ENCODE measurements around the gene ZMAT5.
"Not testable (repeated sequence)": the region's sequence is repeated elsewhere in the genome, so short reads cannot be mapped to it uniquely, and the experiment has no call there.

ZMAT5 gene

DNA sequence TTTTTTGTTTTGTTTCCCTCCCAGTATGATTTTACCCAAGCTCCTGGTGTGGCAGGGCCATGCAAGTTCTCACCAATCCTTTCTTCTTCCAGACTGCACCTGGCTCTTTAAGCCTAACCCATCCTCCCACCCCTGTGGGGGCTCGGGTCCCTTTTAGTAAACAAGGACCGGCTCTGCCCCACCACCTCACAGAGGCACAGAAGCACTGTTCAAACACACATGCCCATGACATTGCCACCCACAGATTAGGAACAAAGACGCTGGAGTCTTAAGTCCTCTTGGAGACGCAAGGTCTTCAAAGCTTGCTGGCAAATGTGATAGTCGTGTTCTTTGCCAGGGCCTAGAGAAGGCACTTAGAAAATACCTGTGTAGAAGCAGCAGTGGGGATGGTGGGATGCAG, 19.2 kb upstream of the ZMAT5 start:
- no peak for DNase-seq (ENCODE audit: low spot score)

- no peak for DNase-seq (ENCODE audit: low spot score)
Measured at GRCh38 chr22:29784451-29785361, 17.9 kb upstream of the ZMAT5 start.

DNA sequence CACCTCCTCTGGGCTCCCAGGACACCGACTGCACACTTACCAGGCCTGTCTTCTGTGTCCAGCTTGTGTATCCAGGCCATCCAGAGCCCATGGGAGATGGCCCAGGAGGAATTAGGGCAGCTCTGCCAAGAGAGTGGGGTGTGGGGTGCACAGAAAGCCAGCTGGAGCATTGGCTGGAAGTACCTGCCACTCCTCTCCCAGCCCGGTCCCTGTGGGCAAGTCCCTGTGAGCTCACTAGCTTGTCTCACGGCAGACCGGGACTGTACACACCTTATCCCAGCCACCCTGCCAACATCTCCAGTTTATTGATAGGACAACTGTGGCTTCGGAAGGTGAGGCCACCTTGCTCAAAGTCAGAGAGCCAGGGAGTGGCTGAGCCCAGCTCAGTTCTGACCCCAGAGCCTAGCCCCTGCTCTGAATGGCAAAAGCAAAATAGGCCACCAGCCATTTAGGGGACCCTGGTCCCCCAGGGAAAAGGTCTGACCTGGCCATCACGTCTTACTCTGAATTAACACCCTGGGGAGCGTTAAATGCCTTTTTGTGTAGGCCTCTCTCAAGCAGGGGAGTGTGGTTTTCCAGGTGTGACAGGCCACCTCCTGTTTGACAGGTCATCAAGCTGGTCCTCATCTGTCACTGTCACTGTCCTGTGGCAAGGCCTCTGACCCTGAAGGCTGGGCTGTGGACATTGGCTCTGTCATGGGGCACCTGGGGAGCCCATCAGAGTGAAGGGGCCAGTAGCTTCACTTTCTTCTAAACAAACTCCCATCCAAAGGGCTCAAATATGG, 15.4 kb upstream of the ZMAT5 start:
- DNase-seq (ENCODE audit: low spot score) = no peak

DNA sequence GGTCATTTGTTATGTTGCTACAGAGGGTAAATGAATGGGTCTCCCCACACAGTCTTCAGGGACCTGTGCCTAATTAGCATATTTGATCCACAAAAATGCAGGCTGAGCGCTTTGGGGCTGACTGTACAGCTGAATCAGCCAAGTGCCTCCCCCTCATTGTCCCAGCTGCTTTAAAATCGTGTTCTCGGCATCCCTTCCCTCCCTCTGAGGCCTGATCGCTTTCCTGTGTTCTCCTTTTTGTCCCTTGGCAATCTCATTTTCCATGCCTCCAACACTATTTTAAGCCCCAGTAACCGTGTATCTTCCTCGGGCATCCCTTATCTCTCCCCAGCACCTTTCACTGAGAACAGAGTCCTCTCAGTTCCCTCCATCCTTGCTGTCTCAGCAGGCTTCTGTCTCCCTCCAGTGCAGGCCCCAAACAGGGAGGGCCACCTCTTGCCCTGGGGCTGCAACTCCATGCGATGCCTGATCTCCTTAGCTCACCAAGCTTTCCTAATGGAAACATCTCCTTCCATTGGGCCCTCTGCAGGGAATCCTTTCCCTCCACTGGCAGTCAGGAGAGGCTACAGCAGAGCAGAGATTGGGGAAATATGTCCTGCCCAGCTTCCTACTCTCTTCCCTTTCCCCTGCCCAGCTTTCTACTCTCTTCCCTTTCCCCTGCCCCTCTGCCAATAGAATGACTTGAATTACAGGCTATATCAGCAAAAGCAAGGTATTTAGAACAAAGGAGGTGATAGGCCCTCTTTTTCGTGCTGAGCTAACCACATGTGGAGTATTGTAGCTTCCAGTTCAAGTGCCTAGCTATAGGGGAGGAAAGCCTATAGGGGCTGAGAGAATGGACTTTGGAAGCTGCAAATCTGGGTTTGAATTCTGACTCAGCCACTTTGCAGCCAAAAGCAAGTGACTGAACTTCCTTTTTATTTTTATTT, 14.2 kb upstream of the ZMAT5 start:
- DNase-seq (ENCODE audit: low spot score) = no peak

DNA sequence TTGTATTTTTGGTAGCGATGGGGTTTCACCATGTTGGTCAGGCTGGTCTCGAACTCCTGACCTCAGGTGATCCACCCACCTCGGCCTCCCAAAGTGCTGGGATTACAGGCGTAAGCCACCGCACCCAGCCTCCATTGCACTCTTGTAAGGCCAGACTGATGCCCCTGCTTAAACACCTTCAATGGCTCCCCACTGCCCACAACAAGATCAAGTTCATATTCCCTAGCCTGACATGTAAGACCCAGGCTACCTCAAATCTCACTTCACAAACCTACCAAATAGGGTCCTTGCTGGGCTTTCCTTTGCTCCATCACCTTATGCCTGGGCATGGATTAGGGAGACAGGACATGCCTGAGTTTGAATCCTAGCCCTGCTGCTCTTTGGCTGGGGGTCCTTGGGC, 13.4 kb upstream of the ZMAT5 start:
- no peak for DNase-seq (ENCODE audit: low spot score)

DNA sequence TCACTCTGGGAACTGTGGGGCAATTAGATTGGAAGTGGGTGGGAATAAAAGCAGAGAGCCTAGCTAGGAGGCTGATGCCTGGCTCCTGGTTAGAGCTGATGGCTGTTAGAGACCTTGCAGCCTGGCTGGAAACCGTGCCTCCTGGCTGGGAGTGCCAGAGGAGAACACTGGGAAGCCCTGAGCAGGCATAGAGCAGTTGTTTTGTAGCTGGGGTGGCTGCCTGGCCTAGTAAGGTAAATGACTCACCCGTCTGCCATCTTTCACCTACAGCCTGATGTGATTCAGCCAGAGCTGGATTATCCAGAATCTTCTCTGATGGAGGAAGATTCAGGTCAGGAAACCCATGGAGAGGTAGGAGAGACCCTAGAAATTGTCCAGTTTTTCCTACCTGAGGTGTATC, 6.4 kb upstream of the ZMAT5 start:
- DNase-seq (ENCODE audit: low spot score) = no peak

DNA sequence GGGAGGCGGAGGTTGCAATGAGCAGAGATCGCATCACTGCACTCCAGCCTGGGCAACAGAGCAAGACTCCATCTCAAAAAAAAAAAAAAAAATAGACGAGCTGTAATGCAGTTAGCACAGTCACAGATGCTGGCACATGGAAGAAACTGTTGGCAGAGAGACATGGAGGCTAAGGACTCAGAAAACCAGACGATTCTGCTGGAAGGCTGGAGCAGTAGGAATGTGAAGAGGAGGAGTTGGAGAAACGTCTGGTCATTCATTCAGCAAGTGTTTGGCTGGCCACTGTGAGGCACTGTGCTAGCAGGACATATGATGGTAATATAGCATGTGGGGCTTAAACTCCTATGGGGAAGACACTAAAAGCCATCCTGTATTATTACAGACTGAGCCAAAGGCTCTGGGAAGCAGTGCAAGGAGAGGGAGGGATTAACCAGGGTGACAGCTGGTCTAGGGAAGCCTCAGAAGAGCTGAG, 5.4 kb upstream of the ZMAT5 start:
- no peak for DNase-seq (ENCODE audit: low spot score)

DNA sequence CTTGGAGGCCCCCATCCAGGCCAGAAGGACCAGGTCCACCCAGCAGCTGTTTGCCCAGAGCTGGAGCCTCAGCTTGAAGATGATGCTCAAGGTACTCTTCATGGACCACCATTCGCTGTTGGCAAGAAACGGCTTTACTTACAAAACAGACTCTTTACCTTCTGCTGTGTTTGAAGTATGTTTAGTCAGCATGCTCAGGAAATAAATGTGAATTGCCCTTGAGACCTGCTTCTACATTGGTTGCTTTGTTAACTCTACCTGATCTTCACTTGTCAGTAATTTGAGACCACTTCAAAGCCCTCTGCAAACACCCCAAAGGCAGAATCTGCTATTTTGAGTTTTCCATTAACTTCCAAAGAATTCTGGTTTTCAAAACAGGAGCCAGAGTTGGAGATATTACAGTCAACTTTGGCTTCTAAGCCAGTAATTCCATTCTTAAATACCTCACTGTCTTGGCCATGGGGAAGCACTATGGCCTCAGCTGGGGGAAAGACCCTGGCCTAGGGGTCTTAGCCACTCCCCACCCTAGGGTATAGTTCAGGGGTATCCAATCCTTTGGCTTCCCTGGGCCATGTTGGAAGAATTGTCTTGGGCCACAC, 3.0 kb upstream of the ZMAT5 start:
- DNase-seq (ENCODE audit: low spot score) = no peak

DNA sequence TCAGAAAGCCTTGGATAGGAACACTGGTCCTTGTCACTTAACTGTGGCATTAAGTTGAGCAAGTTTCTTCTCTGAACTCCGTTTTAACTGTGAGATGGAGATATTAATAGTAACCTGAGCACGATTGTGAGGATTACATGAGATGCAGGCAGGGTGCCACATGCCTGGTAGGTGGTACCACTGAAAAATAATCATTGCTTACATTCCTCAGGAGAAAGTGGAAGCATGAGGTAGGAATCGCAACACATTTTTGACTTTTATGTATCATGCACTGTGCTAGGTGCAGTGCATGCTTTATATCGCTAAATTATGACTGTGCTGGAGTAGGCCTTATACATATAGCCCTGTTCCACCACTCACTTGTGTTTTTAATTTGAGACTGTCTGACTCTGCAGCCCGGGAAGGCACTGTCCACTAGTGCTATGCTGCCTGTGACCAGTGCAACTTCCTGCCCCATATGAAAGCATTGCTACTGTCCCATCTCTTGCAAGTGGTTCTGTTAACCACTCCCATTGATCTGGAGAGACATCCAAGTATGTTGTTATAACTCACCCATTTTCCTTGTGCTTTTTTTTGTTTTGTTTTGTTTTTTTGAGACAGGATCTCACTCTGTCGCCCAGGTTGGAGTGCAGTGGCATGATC, 1.4 kb upstream of the ZMAT5 start:
- DNase-seq (ENCODE audit: low spot score) = no peak

- peak; percentile 91 for DNase-seq (ENCODE audit: low spot score)
Measured at GRCh38 chr22:29767171-29768051, 604 bp upstream of the ZMAT5 start, which contains the start of gene UQCR10. Gene UQCR10 (plus strand): TSS chr22:29767369. CDS start chr22:29767399, 30 bp downstream.

DNA sequence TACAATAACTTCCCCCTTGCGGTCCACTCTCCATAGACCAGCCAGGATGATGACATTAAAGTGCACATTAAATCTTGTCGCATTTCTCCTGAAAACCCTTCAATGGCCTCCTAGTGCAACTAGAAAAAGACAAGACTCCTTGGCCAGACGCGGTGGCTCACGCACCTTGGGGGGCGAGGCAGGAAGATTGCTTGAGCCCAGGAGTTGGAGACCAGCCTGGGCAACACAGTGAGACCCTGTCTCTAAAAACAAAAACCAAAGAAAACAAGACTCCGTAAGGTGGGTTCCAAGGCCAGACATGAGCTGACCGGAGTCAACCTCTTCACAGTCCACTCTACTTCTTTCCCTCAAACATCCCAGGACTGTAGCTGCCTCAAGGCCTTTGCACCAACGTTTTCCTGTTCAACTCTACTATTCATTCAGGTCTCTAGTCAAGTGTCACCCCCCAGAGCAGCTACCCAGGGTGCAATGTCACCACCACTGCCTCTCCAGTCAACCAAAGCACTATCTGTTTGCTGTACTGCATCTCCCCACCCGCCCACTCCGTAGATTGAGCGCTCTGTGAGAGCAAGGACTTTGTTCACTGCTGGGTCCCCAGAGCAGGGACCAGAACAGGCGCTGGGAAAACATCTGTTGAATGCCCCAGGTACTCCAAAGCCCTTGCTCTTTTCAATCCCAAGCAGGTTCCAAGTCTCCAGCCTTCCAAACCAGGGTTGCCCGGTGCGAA, 739 bp downstream of the ZMAT5 start:
- no peak for DNase-seq (ENCODE audit: low spot score)

- DNase-seq (ENCODE audit: low spot score) = no peak
Measured at GRCh38 chr22:29762263-29762662, 4.5 kb downstream of the ZMAT5 start.

DNA sequence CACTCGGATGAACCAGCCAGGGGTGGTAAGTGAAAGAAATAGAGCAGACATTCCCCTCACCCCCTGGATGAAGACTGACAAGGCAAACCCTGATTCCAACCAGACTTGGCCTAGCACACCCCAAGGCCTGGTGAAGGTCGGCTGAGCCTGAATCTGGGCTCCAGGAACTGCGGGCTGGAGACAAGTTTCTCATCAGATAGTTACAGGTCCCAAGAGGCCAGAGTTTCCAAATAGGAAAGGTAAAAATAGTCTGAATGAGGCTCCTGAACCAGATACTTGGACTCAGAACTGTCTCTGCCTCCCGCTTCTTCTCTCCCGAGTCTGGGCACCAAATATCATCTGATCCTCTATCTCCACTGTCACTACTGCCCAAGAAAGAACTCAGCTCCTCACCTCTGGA, 7.8 kb downstream of the ZMAT5 start:
- no peak for DNase-seq (ENCODE audit: low spot score)

DNA sequence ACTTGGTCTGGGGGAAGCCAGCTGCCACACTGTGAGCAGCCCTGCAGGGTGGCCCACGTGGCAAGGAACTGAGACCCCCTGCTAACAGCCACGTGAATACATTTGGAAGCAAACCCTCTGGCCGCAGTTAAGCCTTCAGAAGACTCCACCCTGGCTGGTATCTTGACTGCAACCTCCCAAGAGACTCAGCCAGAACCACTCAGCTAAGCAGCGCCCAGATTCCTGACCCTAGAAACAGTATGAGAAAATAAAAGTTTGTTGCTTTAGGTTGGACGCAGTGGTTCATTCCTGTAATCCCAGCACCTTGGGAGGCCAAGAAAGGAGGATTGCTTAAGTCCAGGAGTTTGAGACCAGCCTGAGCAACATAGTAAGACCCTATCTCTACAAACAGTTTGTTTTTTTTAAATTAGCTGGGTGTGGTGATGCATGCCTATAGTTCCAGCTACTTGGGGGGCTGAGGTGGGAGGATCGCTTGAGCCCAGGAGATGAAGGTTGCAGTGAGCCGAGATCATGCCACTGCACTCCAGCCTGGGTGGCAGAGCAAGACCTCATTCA, 8.7 kb downstream of the ZMAT5 start:
- no peak for DNase-seq (ENCODE audit: low spot score)

- DNase-seq (ENCODE audit: low spot score) = no peak
Measured at GRCh38 chr22:29757096-29757495, 9.7 kb downstream of the ZMAT5 start.

GRCh38 chr22:29756341-29756740, 10.5 kb downstream of the ZMAT5 start:
- no peak for DNase-seq (ENCODE audit: low spot score)

DNA sequence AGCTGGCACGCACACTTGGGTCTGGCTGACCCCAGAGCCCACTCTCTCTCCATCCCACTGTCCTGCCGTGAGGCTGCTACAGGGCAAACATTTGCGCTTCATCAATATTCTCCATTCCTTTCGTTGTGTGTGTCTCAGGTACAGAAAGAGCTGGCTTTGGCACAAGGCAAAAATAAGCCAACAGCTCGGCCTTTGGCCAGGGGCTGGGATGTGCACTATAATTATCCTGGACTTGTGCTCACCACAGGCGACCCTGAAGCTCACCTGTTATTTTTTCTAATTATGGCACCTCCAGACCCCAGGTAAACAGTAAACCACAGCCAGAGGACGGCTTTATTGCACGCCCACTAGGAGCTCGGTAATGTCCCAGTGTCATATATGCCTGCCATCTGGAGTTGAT, 10.9 kb downstream of the ZMAT5 start:
- DNase-seq (ENCODE audit: low spot score) = no peak

DNA sequence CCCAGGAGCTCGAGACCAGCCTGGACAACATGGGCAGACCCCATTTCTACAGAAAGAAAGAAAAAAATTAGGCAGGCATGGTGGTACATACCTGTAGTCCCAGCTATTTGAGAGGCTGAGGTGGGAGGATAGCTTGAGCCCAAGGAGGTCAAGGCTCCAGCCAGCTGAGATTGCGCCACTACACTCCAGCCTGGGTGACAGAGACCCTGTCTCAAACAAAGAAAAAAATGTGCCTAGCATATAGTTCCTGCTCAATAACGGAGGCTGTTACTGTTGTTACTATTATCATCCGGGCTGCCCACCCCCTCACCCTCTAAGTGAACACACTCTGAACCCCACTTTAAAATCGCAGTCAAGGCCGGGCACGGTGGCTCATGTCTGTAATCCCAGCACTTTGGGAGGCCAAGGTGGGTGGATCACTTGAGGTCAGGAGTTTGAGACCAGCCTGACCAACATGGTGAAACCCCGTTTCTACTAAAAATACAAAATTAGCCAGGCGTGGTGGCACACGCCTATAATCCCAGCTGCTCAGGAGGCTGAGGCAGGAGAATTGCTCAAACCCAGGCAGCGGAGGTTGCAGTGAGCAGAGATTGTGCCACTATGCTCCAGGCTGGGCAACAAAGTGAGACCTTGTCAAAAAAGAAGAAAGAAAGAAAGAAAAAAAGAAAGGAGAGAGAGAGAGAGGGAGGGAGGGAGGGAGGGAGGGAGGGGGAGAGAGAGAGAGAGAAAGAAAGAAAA, 12.0 kb downstream of the ZMAT5 start:
- DNase-seq (ENCODE audit: low spot score) = not testable (repeated sequence)
